Mesodermal cell (in vitro differentiated cells): Measurements from ENCODE around the gene VSTM2L. TPM values are rescaled to one million over a fixed set of nuclear protein-coding genes. Genes with fewer than 3 reads are reported as not detected.
"Not testable (repeated sequence)": the region's sequence is repeated elsewhere in the genome, so short reads cannot be mapped to it uniquely, and the experiment has no call there.

ENCODE experiments used
- H3K27ac ChIP-seq: 2 replicates; pipeline ENCODE4 v1.7.0; 2013; ENCODE audit warnings: mild to moderate bottlenecking, low read depth, low read length, moderate library complexity; ENCODE audit not compliant: severe bottlenecking
- H3K36me3 ChIP-seq: 2 replicates; pipeline ENCODE4 v1.7.1; 2013; ENCODE audit warnings: mild to moderate bottlenecking, low read length, moderate library complexity; ENCODE audit not compliant: control insufficient read depth, insufficient read depth
- H3K4me1 ChIP-seq: one replicate; pipeline ENCODE4 v1.7.1; 2013; ENCODE audit warnings: mild to moderate bottlenecking, low read length; ENCODE audit not compliant: insufficient read depth, control insufficient read depth, poor library complexity, severe bottlenecking
- H3K4me3 ChIP-seq: 2 replicates; pipeline ENCODE4 v1.7.0; 2013; ENCODE audit warnings: low read length, control low read depth, mild to moderate bottlenecking; ENCODE audit not compliant: insufficient read depth, poor library complexity, severe bottlenecking; ENCODE audit errors: extremely low read depth
- H3K9me3 ChIP-seq: 2 replicates; pipeline ENCODE4 v1.7.1; 2013; ENCODE audit warnings: mild to moderate bottlenecking, low read length, moderate library complexity; ENCODE audit not compliant: control insufficient read depth
- WGBS, 2 experiments: methylation state at CpG; one replicate each; pipeline ENCODE4 v1.1.5; 2013; ENCODE audit warnings: missing lambda C conversion rate in 2 of 2; ENCODE audit not compliant: insufficient coverage in 2 of 2; 5-methylcytosine and 5-hydroxymethylcytosine counted together
- polyA plus RNA-seq, 2 experiments: library from polyadenylated mRNA; stranded (reverse); fragments of 50-300 nt; gene quantifications; one replicate each; pipeline ENCODE4 v1.2.3, GENCODE V29; 2013

The VSTM2L gene
- polyA plus RNA-seq (2013, experiment 1 of 2): 4.3 TPM
- polyA plus RNA-seq (2013, experiment 2 of 2): 2.7 TPM

GRCh38 chr20:37902504-37903313 lies at the start of gene VSTM2L:
Gene VSTM2L, plus strand, starts transcription at chr20:37903127. Its CDS starts 224 bp downstream, at chr20:37903351.
- WGBS, 2 experiments: 6 to 7% methylated on average over 25 to 45 of the region's 71 CpGs
- peak within 1 kb of the TSS; percentile 32 for H3K4me3 ChIP-seq
- peaks cover 13% of the 10 kb centered on the region for H3K4me1 ChIP-seq
- no peaks in the 10 kb centered on the region for H3K9me3 ChIP-seq
- H3K36me3 ChIP-seq: no peaks in the 10 kb centered on the region
- H3K27ac ChIP-seq: no peak within 1 kb of the TSS

GRCh38 chr20:37853823-37854375 lies 49.0 kb upstream of the VSTM2L start:
- no peaks in the 10 kb centered on the region for H3K4me1 ChIP-seq
- 95 to 100% methylated on average over 1 to 2 of the region's 2 CpGs for WGBS, 2 experiments
- H3K36me3 ChIP-seq: peaks cover 7% of the 10 kb centered on the region
- H3K4me3 ChIP-seq: no peak overlapping the region
- H3K9me3 ChIP-seq: no peaks in the 10 kb centered on the region
- H3K27ac ChIP-seq: no peak overlapping the region

GRCh38 chr20:37856034-37856433 lies 46.9 kb upstream of the VSTM2L start:
- H3K4me1 ChIP-seq, H3K9me3 ChIP-seq, H3K4me3 ChIP-seq, H3K27ac ChIP-seq: not testable (repeated sequence)
- 94 to 96% methylated on average over 3 of the region's 5 CpGs for WGBS, 2 experiments
- peaks cover 26% of the 10 kb centered on the region for H3K36me3 ChIP-seq

- H3K4me3 ChIP-seq: no peak overlapping the region
- WGBS, 2 experiments: 84% methylated on average over 5 to 8 of the region's 10 CpGs
- peaks cover 34% of the 10 kb centered on the region for H3K36me3 ChIP-seq
- no peaks in the 10 kb centered on the region for H3K9me3 ChIP-seq
- H3K27ac ChIP-seq: no peak overlapping the region
- H3K4me1 ChIP-seq: no peaks in the 10 kb centered on the region
These were observed 45.8 kb upstream of the VSTM2L start for GRCh38 chr20:37856932-37857660.

- H3K36me3 ChIP-seq: peaks cover 32% of the 10 kb centered on the region
- no peaks in the 10 kb centered on the region for H3K4me1 ChIP-seq
- H3K9me3 ChIP-seq: no peaks in the 10 kb centered on the region
- WGBS, 2 experiments: 92 to 93% methylated on average over 12 to 13 of the region's 15 CpGs
- no peak overlapping the region for H3K27ac ChIP-seq
- no peak overlapping the region for H3K4me3 ChIP-seq
These were observed 43.3 kb upstream of the VSTM2L start for GRCh38 chr20:37859406-37860171.

- Histone ChIP-seq H3K27ac (no peak overlapping the region), H3K4me3 (no peak overlapping the region), H3K4me1 (no peaks in the 10 kb centered on the region), H3K36me3 (peaks cover 48% of the 10 kb centered on the region), H3K9me3 (no peaks in the 10 kb centered on the region)
- 86 to 94% methylated on average over 4 to 5 of the region's 5 CpGs for WGBS, 2 experiments
These were observed 39.6 kb upstream of the VSTM2L start for GRCh38 chr20:37863289-37863688.

- WGBS, 2 experiments: 74 to 75% methylated on average over 4 to 7 of the region's 8 CpGs
- Histone ChIP-seq H3K4me1 (no peaks in the 10 kb centered on the region), H3K36me3 (peaks cover 53% of the 10 kb centered on the region), H3K27ac (no peak overlapping the region), H3K4me3 (no peak overlapping the region), H3K9me3 (no peaks in the 10 kb centered on the region)
These were observed 38.6 kb upstream of the VSTM2L start for GRCh38 chr20:37864298-37864697.

GRCh38 chr20:37866051-37866450 lies 36.9 kb upstream of the VSTM2L start:
- H3K27ac ChIP-seq: no peak overlapping the region
- H3K36me3 ChIP-seq: peaks cover 41% of the 10 kb centered on the region
- no peak overlapping the region for H3K4me3 ChIP-seq
- H3K4me1 ChIP-seq: no peaks in the 10 kb centered on the region
- WGBS, 2 experiments: 94 to 95% methylated on average over 6 to 9 of the region's 10 CpGs
- no peaks in the 10 kb centered on the region for H3K9me3 ChIP-seq

GRCh38 chr20:37867289-37868195 lies 35.4 kb upstream of the VSTM2L start:
- no peaks in the 10 kb centered on the region for H3K9me3 ChIP-seq
- 95 to 96% methylated on average over 9 to 11 of the region's 15 CpGs for WGBS, 2 experiments
- no peak overlapping the region for H3K27ac ChIP-seq
- H3K4me1 ChIP-seq: no peaks in the 10 kb centered on the region
- peaks cover 28% of the 10 kb centered on the region for H3K36me3 ChIP-seq
- no peak overlapping the region for H3K4me3 ChIP-seq
